Stimulated activated CD4-positive, alpha-beta T cell treated with anti-CD3 and anti-CD28 coated beads, Interleukin-2, amount 100 ng/mL, for 24 hours (primary cell): ENCODE results near the gene CPNE2.
"Not testable (repeated sequence)": the region's sequence is repeated elsewhere in the genome, so short reads cannot be mapped to it uniquely, and the experiment has no call there.

Source experiments
- DNase-seq, 2 donors: peaks; one replicate each; pipeline ENCODE4 v3.0.0-alpha.2; 2020

CPNE2 gene

DNA sequence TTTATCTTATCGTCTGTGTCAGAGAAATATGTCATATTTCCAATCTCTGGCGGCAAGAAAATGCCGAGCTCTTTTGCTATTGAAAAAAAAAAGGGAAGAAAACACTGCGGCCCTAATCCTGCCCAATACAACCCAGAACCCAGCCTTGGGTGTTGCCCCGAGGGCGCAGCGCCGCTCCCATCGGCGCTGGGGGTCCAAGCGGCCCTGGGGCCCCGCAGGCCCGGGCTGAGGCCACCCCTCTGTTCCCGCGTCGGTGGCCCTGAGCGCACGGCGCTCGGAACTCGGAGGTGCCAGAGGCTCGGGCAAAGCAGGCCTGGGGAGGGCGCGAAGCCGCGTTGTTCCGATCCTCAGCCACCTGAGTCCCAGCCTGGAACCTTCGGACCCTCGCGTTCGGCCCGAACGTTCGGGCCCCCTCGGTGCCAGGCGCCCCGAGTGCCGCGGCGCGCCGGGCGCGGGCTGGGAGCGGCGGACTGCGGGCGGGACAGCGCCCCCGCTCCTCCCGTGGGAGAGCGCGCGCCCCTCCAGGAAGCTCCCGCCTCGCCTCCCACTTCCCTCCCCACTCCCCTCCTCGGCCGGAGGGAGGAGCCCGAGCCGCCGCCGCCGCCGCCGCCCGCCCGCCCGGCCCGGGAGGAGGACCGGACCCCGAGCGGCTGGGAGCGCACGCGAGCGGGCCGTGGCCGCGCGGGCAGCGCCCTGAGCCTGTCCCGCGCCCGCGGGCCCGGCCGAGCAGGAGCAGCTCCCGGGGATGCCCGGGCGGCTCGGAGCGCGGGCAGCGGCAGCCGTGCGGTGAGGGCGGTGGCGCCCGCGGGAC is at the start of gene CPNE2:
CPNE2 (plus strand) TSS at position 609 of the 811 bp plus-strand sequence. CDS start 18,160 bp downstream, outside the sequence.
- peak; percentile 27 to 52 for DNase-seq

DNA sequence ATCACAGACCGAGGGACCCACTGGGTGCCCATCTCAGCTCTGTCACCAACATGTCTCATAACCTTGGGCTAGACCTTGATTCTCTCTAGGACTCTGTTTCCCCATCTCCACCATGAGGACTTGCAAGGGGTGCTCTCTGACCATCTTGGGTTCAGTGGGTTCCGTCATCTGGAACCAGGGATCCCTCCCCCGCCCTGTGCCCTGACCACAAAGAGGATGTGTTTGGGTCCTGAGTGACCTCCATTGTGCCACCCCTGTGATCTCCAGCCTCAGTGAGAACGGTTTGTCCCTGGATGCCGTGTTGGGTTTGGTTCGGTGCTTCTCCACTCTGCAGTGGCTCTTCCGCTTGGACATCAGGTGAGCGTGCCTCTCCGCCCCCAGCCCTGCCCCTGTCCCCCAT is 49.1 kb upstream of the CPNE2 start:
- no peak for DNase-seq

DNA sequence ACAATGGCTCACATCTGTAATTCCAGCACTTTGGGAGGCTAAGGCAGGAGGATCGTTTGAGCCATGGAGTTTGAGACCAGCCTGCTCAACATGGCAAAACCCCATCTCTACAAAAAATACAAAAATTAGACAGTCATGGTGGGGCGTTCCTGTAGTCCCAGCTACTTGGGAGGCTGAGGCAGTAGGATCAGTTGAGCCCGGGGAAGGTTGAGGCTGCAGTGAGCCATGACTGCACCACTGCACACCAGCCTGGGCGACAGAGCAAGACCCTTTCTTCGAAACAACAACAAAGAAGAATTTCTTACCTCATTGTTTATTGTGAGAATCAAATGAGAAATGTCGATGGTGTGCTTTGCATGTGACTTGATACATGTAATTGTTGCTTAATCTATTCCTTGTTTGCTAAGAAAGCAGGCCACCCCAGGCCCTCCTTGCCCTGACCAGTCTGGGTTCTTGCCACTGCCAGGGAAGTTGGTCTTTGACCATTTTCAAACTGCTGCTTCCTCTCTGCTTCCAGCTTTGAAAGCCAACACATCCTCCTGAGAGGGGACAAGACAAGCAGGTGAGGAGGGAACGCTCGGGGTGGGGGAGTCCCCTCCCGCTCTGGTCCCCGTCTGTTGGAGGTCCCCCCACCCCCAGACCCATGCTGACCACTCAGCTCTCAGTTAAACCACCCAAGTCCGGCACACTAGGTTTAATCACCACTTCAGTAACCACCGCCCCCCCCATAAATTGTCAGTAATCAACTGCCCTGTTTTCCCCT is 47.3 kb upstream of the CPNE2 start:
- no peak for DNase-seq

DNA sequence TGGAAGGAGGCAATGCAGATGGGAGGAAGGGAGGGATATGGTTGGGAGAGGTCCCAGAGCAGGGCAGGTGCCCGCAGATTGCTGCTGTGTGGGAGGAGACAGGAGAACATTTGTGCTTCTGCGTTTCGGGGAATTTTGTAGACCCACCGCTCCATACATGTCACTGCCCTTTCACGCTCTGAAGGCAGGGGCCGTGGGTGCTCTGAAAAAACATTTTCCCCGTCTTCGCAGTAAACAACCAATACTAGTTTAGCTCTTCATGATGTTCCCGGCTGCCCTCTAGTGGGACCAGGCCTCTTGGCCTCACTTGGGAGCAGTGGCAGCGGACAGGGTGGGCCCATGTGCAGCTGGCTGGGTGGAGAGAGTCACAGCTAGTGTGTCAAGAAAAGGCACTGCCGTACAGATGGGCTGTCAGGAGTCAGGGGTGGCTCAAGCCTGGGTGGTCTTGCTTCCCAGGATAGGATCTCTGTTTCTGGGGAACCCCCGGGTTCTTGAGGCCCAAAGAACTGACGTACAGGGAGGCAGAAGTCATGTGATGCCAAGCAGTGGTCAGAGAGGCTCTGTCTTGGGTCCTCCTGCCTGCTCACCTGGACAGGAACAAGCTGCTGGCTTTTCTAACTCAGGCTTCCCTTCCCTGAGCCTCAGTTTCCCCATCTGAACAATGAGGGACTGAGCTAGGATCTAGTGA is 46.5 kb upstream of the CPNE2 start:
- peak in 1 of 2 donors; percentile 26 for DNase-seq

DNA sequence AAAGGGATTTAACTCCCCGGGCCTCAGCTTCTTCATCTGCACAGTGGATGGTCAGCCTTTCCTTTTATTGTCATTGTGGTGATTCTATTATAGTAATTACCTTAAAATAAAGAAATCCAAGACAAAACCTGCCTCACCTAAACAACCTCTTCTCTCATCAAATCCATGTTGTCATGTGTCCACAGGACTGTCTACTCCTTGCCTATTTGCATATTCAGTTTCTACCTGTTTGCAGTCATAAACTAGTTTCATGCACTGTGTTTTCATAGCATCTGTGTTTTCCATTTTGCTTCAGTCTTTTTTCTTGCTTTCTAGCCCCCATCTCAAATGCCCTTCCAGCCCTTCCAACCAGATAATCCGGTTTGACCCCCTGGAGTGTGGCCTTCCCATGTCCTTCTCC is 44.3 kb upstream of the CPNE2 start:
- no peak for DNase-seq

DNA sequence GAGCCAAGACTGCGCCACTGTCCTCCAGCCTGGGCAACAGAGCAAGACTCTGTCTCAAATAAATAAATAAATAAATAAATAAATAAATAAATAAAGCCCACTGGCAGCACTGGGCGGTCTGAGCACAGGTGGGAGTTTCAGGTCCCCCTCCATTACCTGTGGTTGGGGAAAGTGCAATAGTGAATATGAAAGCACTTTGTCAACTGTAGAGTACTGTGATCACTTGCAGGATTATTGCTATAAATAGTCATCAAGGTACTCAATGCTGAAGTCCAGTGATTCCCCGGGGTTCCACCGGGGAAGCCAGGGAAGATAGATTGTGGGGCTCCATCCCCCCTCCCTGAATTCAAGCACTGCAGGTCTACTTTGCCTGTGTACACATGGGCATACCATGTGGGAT is 42.7 kb upstream of the CPNE2 start:
- DNase-seq: no peak

DNA sequence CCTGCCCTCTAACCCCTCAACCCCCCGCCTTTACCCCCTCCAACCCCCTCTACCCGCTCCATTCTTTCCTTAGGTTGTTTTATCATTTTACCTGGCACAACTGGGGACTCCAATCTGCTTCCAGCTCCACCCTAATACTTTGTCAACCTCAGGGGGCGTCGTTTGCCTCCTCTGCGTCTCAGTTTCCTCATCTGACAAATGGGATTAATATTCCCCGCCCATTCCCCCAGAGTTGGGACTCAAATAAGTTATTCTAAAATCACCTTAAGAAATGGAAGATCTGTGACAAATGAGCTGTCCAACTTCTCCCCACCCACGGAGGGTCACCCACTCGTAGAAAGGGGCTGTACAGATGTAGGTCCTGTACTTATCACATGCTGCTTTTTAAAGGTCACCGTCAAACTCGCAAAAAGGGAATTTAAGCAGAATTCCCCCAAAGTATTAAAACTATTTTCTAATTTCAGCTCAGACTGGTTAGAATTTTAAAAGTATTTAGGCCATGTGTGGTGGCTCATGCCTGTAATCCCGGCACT is 40.6 kb upstream of the CPNE2 start:
- DNase-seq: peak in 1 of 2 donors; percentile 30

DNA sequence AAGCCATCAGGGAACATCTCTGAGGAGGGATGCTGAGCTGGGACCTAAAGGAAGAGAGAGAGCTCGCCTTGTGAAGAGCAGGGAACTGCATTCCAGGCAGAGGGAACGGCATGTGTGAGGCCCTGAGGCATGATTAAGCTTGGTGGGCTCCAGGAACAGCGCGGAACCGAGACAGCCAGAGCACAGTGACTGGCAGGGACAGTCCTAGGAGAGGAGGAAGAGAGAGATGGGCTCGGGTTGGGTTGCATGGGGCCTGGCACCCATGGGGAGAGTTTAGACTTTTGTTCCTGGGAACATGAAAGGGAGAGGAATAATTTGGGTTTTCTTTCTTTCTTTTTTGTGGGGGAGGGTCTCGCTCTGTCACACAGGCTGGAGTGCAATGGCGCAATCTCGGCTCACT is 39.2 kb upstream of the CPNE2 start:
- no peak for DNase-seq

DNA sequence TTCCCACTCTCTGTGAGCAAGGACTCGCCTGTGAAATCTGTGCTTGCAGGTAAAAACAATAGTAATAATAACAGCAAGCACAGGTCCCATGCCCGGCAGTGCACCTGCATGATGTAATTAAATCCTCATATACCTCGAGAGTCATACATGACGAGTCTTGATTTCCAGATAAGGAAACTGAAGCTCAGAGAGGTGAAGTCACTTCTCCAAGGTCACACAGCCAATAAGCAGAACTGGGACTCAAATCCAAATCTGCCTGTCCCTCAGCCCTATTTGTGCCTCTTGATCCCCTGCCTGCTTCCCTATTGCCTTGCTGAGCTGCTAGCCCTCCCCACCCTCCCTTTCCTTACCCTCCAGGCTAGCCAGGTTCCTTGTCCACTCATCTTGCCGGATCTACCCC is 38.0 kb upstream of the CPNE2 start:
- DNase-seq: no peak

DNA sequence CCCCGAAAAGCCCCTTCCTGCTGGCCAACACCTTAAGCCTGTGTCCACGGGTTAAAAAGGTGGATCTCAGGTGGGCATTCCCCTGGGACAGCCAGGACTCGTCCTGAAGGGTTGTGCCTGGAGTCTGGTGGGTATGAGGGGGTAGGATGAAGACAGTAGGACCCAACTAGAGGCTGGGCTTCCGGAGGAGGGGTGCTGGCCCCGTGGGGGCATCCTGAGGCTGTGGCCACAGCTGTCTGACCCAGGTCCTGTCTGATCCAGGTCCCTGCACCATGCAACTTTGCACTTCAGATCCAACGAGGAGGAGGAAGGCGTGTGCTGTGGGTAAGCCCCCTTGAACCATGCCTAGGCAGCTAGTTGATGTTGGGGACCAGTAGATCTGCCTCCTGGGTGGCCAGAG is 37.6 kb upstream of the CPNE2 start:
- no peak for DNase-seq

DNA sequence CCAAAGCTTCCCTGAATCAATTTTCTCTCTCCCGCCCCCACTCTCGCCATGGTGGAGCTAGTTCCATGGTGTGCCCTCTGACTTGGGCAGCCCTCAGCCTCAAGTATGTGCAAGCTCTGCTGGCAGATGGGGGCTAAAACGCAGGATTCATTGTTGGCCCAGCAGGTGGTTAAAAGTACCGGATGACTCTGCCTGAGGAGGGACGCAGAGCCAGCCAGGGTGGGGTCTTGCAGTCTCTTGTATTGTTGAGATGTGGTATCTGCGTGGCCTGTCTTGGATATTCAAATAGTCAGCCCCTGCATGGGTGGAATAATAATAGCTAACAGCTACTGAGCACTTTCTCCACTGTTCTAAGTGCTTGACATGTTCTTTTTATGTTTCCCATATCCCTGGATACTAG is 36.7 kb upstream of the CPNE2 start:
- no peak for DNase-seq

DNA sequence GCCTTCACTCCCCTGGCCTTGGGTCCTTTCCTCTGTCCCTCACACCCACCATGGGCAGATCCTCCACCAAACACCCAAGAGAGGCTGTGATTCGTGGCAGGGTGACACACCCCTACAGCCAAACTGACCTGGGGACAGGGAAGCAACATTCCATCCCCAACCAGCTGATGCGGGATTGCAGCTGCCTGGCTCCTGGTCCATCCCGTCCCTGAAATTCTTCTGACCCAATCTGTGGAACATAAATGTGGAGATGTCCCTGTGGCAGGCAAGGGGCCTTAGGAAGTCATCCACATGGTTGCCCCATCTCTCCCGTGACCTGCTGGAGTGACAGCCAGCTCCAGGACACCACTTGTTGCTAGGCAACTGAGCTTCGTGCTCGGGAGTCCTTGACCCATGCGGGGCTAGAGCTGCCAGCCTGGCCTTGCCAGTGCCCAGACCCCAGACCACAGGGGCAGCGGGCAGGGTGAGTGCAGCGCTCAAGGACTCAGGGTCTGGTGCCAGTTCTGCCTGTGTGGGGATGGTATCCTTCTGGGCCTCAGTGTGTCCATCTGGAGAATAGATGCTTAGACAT is 34.0 kb upstream of the CPNE2 start:
- DNase-seq: no peak

DNA sequence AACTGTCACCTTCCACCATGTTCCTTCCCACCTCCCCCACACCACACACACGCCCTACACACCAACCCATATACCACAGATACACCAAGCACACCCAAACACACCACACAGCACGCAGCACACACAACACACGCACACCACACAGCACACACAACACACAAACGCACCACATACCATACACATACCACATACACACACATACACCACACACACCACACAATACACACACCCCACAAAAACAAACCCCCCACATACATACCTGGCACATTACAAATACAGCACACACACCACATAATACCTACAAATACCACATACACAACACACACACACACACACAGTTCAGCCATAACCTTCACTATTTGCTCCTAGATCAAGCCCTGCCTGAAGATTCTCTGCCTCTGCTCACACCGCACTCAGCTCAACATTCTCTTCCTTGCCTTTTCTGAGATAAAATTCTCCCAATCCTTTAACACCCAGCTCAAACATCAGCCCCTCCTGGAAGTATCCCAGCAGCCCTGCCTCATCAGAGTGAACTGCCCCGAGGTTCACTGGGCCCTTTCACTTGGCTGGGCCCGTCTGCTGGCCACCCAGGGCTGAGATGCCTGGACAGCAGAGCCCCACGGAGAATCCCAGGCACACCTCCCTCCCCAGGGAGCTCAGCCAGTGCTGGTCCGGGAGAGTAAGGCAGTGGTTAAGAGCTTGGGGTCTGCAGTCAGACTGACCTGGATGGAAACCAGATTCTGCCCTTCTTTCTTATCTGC is 31.9 kb upstream of the CPNE2 start:
- no peak for DNase-seq

DNA sequence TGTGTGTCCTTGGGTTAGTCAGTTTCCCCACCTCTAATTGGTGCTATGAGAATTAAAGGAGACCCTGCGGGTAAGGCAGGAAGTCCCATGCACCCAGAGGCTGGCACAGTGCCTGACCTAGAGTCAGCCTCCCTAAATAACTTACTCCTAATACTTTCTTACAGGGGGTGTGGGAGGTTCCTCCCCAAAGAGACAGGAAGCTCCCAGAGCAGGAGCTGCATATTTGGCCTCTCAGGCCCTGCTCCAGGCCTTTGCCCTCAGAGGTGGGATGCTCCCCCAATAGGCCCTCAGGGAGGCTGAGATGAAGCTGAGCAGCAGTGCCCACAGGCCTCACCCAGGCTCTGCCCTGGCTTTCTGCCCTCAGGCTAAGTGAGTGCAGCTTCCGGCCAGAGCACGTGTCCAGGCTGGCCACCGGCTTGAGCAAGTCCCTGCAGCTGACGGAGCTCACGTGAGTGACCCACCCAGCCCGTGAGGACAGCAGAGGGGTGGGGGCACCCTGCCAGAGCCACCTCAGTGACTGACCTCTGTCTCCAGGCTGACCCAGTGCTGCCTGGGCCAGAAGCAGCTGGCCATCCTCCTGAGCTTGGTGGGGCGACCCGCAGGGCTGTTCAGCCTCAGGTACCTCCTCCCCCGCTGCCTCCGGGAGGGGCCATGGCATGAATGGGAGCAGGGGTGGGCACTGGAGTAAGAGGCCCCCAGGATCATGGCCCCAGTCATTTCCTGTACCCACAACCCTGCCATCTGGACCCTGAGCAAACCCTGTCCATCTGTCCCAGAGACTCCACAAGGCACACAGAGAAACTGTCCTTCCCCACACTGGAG is 31.1 kb upstream of the CPNE2 start:
- DNase-seq: no peak

DNA sequence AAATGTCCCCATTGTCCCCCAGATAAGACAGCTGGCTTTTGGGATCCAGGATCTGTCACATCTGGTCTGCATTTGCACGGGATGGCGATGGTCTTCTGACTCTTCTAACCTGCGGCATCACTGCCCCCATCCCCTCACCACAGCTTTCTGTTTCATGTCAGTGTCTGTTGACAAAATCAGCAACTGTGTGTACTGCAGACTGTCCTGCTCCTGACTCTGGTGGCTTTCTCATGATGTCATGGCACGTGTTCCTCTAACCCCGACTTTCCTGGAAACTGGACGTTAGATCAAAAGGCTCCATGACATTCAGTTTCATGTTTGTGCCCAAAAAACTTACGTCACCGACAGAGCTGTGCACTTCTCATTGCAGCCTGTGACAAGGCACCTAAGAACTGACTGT is 30.1 kb upstream of the CPNE2 start:
- no peak for DNase-seq

DNA sequence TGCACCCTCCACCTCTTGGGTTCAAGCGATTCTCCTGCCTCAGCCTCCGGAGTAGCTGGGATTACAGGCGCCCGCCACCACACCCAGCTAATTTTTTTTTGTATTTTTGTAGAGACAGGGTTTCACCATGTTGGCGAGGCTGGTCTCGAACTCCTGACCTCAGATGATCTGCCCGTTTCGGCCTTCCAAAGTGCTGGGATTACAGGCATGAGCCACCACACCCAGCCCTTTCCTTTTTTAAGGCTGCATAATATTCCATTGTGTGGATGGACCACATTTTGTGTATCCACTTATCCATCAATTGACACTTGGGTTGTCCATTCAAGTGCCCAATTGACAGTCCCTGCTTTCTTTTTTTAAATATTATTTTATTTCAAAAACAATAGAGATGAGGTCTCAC is 29.2 kb upstream of the CPNE2 start:
- DNase-seq: not testable (repeated sequence)

DNA sequence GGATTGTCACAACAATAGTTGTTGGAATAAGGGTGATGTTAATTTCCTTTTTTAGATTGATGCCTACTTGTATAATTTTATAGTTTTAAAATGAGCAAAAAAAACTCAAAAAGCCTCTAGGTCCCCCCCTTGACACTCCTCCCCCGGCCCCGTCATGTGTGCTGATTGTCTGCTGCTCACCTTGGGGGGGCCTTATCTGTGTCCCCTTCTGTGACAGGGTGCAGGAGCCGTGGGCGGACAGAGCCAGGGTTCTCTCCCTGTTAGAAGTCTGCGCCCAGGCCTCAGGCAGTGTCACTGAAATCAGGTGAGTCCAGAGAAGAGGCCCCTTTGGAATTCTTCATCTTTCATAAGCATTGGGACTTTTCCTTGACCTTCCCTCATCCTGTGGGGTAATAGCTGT is 27.4 kb upstream of the CPNE2 start:
- DNase-seq: no peak

DNA sequence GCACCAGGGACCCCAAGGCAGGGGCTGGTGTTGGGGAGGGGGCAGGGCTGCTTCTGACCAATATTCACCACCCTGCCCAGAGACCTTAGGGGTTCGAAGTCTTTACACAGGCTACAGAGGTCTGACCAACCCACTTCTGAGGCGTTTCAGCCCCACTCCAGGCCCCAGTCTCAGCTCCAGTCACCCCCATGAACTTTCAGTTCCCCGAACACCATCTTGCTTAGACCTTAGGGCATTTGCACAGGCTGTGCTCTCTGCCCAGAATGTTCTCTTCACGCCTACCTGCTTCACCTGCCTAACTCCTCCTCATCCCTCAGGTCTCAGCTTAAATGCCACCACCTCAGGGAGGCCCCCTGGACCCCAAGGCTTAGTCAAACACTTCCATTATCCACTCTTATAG is 25.8 kb upstream of the CPNE2 start:
- no peak for DNase-seq

DNA sequence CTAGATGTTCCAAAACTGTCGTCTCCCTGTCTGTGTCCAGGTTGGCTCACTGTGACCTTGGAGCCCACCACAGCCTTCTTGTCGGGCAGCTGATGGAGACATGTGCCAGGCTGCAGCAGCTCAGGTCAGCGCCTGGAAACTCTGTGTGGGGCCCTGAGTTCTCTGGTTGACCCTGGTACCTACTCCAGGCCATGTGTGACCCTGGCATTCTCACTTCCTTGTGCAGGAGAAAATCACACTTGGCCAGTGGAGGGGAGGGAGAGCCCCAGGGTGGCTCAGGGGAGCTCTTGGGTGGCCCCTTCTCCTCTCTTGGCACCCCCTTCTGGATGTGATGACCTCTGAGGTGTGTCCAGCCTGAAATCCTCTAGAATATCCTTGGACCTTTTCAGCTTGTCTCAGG is 25.0 kb upstream of the CPNE2 start:
- no peak for DNase-seq

DNA sequence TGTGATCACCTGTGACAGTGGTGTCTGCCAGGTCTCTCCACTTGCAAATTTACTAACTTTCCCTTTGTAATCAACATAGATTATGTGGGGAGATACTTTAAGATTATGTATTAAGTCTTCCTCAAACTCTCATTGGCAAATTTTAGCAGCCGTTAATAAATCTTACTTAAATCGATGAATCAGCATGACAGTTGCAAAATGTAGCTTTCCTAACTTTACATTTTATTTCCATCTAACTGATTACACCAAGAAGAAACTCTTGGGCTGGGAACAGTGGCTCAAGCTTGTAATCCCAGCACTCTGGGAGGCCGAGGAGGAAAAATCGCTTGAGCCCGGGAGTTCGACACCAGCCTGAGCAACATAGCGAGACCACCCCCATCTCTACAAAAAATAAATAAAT is 23.3 kb upstream of the CPNE2 start:
- no peak for DNase-seq

DNA sequence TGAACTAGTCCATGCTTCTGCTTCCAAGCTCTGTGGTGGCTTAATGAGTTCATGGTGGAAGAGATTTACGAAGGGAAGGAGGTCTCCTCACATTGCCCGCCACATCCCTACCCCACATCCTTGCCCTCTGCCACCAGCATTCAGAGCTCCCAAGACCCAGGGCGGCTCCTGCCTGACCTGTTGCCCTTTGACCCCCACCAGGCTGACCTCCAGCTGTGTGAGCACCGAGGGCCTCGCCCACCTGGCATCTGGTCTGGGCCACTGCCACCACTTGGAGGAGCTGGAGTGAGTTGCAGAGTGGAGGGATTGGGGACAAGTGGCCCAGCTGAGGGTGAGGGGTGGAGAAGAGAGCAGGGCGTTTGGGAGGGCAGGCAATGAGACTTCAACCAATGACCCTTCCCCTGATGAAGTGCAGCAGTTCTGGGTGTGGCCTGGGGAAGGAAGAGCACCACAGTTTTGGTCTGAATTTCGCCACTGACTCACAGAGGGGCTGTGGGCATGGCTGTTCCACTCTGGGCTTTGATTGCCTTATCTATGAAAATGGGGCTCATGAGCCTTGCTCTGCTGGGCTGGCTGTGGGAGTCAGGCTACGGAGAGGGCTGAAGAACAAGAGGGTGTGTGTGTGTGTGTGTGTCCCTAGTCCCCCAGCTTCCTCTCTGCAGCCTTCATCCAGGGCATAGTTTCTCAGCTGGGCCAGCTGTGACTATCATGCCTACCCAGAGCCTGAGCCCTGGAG is 22.6 kb upstream of the CPNE2 start:
- DNase-seq: no peak
